ENCODE results near the gene TTC3.

DNA sequence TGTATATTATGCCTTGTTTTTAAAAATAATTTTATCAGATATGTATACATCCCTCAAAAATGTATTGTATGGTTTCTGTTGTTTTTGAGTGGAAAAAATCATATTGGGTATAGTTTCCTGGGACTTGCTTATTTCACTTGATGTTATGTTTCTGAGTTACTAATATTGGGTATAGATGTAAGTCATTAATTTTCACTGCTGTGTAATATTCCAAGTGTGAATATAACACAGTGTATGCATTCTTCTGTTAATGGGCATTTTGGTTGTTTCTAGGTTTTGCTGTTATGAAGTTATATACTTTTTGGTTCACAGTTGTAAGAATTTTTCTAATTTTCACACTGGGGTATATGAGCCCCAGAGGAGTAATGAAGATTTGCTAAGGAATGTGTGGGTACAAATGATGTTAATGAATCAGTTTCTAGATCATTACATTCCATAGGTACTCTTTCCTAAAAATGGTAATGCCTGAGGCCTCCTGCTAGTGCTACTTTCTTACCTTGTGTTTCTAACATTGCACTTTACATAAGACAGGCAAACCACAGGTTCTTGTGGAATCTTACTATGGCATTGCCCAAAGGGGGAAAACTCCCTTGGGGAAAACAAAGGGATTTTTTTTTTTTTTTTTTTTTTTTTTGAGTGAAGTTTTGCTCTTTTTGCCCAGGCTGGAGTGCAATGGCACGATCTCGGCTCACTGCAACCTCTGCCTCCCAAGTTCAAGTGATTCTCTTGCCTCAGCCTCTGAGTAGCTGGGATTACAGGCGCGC lies 3.2 kb downstream of the TTC3 start:
- TF ChIP-seq EP300 (IDR thresholded peaks at IDR 0.05; ENCODE audit: borderline replicate concordance in 1 of 2, control insufficient read depth in 1 of 2, low read depth in 2 of 2, low read length in 2 of 2) (no peak), POLR2A (IDR thresholded peaks at IDR 0.05; ENCODE audit: low read depth, low read length) (no peak)
- TF ChIP-seq, protein P1, sequence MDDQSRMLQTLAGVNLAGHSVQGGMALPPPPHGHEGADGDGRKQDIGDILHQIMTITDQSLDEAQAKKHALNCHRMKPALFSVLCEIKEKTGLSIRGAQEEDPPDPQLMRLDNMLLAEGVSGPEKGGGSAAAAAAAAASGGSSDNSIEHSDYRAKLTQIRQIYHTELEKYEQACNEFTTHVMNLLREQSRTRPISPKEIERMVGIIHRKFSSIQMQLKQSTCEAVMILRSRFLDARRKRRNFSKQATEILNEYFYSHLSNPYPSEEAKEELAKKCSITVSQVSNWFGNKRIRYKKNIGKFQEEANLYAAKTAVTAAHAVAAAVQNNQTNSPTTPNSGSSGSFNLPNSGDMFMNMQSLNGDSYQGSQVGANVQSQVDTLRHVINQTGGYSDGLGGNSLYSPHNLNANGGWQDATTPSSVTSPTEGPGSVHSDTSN (IDR thresholded peaks at IDR 0.05; ENCODE audit: insufficient replicate concordance, low read depth, low read length) = no peak
- TF ChIP-seq, protein P2, sequence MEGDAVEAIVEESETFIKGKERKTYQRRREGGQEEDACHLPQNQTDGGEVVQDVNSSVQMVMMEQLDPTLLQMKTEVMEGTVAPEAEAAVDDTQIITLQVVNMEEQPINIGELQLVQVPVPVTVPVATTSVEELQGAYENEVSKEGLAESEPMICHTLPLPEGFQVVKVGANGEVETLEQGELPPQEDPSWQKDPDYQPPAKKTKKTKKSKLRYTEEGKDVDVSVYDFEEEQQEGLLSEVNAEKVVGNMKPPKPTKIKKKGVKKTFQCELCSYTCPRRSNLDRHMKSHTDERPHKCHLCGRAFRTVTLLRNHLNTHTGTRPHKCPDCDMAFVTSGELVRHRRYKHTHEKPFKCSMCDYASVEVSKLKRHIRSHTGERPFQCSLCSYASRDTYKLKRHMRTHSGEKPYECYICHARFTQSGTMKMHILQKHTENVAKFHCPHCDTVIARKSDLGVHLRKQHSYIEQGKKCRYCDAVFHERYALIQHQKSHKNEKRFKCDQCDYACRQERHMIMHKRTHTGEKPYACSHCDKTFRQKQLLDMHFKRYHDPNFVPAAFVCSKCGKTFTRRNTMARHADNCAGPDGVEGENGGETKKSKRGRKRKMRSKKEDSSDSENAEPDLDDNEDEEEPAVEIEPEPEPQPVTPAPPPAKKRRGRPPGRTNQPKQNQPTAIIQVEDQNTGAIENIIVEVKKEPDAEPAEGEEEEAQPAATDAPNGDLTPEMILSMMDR (IDR thresholded peaks at IDR 0.05 in 2 of 3, conservative IDR thresholded peaks at IDR 0.05 in 1 of 3; ENCODE audit: control insufficient read depth in 2 of 3, extremely low read depth in 1 of 3, insufficient read depth in 1 of 3, low read depth in 3 of 3, low read length in 3 of 3) = no peak

All from GM12878 (cell line).